Cerebellar cortex (tissue), 1 donor: ENCODE data around the gene LDHD.
A peak's percentile ranks its signal among the peaks of the same experiment; 100 is the strongest.
"Not testable (repeated sequence)": the region's sequence is repeated elsewhere in the genome, so short reads cannot be mapped to it uniquely, and the experiment has no call there.

ENCODE experiments used
- DNase-seq: peaks from one replicate; pipeline ENCODE4 v3.0.0-alpha.2; 2015; ENCODE audit warnings: low spot score

The LDHD gene

GRCh38 chr16:75116081-75116910 lies at the start of gene LDHD:
Gene LDHD, minus strand, starts transcription at chr16:75116780. Its CDS starts 60 bp downstream, at chr16:75116720.
- DNase-seq, result peak; percentile 93

- no peak for DNase-seq
These were observed 43.8 kb upstream of the LDHD start for GRCh38 chr16:75160386-75160785.

DNA sequence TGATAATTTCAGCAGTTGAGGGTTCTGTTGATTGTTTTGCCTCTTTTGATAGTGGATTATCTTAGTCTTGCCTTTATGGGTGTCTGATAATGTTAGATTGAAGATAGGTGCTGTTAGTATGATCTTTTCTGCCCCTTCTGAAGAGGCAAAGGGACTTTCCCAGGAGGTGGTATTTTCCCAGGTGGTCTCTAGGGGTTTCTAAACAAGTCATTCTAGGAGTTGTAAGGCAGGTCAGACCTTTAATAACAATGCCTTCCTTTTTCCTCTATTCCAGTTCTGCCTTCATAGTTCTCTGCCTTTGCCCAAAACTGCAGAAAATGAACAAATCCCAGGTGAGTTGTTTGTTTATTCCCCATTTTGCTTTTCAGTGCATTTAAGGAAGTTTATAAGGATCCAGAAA lies 36.1 kb upstream of the LDHD start:
- no peak for DNase-seq

GRCh38 chr16:75151798-75152197 lies 35.2 kb upstream of the LDHD start:
- no peak for DNase-seq

- DNase-seq, result peak; percentile 96
These were observed 32.0 kb upstream of the LDHD start, which contains the start of gene ZFP1 for GRCh38 chr16:75148311-75149195. Gene ZFP1, plus strand, starts transcription at chr16:75148524. Its CDS starts 4,428 bp downstream, at chr16:75152952.

DNA sequence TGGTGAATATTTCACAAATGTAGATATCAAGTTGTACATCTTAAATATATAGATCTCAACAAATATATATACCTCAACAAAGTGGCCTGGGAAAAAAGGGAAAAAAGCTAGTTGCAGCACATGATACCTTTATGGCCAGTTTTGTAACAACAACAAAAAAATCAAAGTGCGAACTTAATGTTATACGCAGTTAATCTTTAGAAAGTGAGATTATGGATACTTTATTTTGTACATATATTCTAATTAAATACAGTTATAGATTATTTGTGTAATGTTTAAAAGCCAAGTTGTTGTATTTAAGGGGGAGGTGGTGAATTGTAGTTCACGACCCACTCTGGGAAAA lies 31.4 kb upstream of the LDHD start:
- DNase-seq, result no peak

GRCh38 chr16:75143941-75144340 lies 27.4 kb upstream of the LDHD start:
- DNase-seq, result no peak

GRCh38 chr16:75139498-75139897 lies 22.9 kb upstream of the LDHD start:
- no peak for DNase-seq

DNA sequence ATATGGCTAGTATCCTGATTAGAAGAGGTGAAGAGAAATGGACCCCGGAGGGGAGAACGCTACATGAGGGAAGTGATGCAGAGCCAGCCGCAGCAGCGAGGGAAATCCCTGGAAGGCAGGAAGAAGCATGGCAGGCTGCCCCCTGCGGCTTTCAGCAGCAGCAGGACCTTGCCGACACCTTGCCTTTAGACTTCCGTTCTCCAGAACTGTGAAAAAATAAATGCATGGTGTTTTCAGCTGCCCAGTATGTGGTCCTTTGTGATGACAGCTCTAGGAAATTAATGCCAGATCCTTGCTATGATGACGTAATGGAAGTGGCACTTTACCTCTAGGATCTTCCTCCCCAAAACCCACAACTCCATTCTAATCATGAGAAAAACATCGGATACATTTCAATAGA lies 22.1 kb upstream of the LDHD start:
- DNase-seq, result no peak

DNA sequence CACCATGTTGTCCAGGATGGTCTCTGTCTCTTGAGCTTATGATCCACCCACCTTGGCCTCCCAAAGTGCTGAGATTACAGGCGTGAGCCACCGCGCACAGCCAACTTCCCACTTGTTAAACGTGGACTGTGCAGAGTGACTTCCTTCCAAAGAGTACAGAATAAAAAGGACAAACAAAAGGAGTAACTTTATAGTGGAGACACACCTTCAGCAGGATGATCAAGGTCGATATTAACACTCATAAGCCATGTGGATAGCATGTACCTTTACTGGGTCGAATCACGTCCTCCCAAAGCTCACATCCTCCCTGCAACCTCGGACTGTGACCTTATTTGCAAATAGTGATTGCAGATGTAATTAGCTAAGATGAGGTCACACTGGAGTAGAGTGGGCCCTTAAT lies 21.7 kb upstream of the LDHD start:
- no peak for DNase-seq

DNA sequence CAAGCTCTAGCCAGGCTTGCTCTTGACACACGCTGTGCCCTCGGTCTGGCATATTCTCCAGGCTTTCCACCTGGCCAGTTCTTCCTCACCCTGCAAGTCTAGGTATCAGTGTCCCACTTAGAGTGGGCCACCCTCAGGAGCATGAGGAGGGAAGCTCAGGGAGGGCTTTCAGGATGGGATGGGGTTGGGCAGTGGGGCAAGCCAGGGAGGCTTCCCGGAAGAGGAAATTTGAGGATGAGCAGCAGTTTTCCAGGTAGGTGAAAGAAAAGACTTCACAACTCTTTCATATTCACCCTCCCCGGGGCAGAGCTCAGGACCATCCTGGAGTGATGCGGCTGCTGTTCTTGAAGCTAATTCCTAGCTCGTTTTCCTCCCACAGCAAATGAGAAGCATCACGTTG lies 14.5 kb upstream of the LDHD start:
- no peak for DNase-seq

- peak; percentile 68 for DNase-seq
These were observed 13.7 kb upstream of the LDHD start for GRCh38 chr16:75130150-75130771.

DNA sequence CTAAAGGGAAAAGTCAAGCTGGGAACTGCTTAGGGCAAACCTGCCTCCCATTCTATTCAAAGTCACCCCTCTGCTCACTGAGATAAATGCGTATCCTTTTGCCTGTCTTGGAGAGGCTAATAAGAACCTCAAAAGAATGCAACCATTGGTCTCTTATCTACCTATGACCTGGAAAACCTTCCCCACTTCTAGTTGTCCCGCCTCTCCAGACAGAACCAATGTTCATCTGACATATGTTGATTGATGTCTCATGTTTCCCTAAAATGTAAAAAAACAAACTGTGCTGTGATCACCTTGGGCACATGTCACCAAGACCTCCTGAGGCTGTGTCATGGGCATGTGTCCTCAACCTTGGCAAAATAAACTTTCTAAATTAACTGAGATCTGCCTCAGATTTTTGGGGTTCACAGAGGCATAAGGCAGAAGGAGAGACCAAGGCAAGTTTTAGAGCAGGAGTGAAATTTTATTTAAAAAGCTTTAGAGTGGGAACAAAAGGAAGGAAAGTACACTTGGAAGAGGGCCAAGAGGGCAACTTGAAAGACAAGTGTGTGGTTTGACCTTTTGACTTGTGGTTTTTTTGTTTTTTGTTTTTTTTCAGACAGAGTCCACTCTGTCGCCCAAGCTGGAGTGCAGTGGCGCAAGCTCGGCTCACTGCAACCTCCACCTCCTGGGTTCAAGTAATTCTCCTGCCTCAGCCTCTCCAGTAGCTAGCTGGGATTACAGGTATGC lies 13.0 kb upstream of the LDHD start:
- DNase-seq, result not testable (repeated sequence)

- no peak for DNase-seq
These were observed 11.3 kb upstream of the LDHD start for GRCh38 chr16:75127713-75128415.

DNA sequence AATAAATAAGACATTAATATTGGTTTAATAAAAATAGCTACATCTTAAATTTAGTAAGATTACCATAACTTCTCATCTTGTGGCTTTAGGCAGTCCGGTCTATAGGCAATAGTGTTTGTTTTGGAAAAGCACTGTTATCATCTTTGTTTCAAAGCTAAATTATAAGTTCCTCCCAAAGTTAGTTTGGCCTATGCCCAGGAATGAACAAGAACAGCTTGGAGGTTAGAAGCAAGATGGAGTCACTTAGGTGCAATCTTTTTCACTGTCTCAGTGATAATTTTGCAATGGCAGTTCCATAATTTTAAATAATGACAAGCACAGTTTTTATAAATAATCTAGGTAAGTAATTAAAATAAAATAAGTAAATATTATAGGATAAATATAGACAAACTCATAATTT lies 6.0 kb upstream of the LDHD start:
- DNase-seq, result no peak

DNA sequence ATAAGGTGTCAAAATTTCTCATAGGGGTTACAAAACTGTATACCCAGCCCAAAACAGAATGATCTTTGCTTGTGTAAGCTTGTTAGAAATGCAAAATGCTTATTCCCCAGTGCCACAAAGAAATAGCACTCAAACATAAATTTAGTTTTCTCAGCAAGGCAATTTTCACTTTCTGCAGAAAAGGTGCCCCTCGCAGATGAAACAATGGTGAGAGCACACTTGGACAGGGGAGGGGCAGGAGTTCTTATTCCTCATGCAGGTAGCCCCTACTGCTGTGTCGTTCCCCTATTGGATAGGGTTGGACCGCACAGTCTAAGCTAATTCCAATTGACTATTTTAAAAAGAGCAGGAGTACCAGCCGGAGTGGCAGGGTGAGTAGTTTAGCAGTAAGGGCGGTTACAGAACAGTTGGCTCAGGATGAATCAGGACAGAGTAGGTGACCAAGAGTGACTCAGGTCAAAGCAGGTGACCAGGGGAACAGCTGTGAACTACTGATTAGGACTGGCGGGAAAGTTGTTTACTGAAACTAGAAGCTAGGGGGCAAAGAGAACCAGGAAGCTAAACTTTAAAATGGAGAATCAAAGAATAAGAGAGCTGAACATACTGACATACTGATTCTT lies 5.5 kb upstream of the LDHD start:
- no peak for DNase-seq

DNA sequence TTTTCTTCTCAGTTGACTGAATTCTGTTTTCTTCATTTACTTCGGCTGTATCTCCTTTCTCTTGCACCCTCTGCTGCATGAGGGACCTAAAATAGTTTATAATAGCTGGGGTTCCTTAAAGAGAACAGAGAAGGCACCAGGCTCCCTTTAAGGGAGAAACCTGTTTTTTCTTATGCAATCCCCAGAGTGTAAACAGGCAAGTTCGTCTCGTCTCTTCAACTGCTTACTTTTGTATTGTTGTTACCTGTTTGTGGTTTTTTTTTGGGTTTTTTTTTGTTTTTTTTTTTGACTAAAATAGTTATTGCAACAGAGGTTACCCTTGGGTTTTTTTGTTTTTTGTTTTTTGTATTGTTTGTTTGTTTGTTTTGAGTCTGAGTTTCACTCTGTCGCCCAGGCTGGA lies 3.7 kb upstream of the LDHD start:
- DNase-seq, result no peak

GRCh38 chr16:75118943-75119539 lies 2.5 kb upstream of the LDHD start:
- DNase-seq, result no peak

DNA sequence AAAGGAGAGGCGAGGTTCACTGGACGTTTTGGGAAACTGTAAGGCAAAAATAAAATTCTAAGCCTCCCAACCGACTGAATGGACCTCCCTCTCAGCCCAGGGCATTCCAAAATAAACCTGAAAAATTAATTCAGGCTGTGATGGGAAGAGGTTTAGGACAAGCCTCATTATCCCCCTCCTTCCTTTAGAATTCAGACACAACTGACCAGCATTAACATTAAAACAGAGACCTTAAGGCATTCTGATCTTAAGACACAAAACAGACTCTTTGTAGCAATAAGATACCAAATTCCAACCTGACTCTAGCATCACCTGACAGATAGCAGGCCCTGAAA lies 298 bp upstream of the LDHD start:
- no peak for DNase-seq

DNA sequence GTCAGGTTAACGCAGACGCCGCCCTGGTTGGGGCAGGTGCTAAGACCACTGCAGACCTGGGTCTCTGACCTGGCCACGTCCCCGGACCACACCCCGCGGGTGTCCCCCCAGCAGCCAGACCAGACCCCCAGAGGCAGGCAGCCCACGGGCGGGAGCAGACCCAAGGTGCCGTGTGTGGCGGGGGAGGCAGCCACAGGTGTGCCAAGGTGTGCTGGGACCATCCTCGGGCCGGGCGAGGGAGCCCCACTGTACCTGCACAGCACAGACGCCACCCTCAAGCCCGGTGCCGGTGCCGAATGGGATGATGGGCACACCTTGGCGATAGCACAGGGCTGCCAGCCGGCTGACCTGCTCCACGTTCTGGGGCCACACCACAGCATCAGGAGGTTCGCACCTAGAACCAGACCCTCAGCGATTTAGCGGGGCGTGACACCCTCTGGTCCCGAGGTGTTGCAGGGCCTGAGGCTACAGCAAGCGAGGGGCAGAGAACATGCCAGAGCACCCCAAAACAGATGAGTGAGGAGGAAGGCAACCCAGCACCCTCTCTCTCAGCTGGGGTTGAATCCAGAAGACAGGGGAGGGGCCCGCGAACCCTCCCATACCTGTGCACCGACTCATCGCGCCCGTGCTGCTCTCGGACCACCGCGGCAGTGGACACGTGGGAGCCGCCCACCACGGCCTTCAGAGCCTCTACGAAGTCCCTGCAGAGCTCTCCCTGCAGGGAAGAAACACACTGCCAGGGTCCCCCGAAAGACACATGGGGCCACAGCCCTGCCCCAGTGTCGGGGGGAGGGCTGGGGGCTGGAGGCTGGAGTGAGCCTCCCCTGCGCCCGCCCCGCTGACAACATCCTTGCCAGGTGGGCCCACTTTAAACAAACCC lies 1.4 kb downstream of the LDHD start:
- DNase-seq, result no peak
